GM12878 (cell line): ENCODE measurements around the gene LRRC4. TPM values are rescaled to one million over a fixed set of nuclear protein-coding genes. Genes with fewer than 3 reads are reported as not detected.

Experiments used
- ATAC-seq: fragments of 200-7000 bp; cut with Tn5 transposase; 3 replicates; pipeline ENCODE4 v1.9.1; 2020; ENCODE audit warnings: mild to moderate bottlenecking, moderate library complexity
- BruUV-seq: library from RNA; stranded (reverse); fragments of 400-500 nt; replicated peaks from 2 replicates; lab custom pipeline; 2021; lab: Mats Ljungman, UMichigan
- CTCF ChIA-PET: fragments of 300-600 bp; sonication (Branson Sonifier 250); formaldehyde crosslinking; extraction: SDS; loops from one replicate; lab custom pipeline; 2021; ENCODE audit warnings: inconsistent platforms; lab: Yijun Ruan, JAX
- POLR2A ChIA-PET: fragments of 350-600 bp; formaldehyde crosslinking; extraction: SDS; loops from one replicate; lab custom pipeline; 2021; ENCODE audit warnings: inconsistent platforms; lab: Charles Lee
- RAD21 ChIA-PET: fragments of 300-600 bp; sonication (Branson Sonifier 250); formaldehyde crosslinking; loops from one replicate; lab custom pipeline; 2023; ENCODE audit warnings: antibody characterized with exemption; ENCODE audit not compliant: unreplicated experiment; lab: Charles Lee
- SMC1A ChIA-PET: fragments of 300-600 bp; sonication (Branson Sonifier 250); formaldehyde crosslinking; loops from one replicate; lab custom pipeline; 2023; ENCODE audit not compliant: unreplicated experiment, uncharacterized antibody; lab: Charles Lee
- DNase-seq: peaks from one replicate; pipeline ENCODE4 v3.0.0-alpha.2; 2011; ENCODE audit warnings: low read depth, low spot score
- FAIRE-seq: peaks from 3 replicates; lab custom pipeline; 2011; peaks lifted over from hg19 to GRCh38; lab: Jason Lieb, UNC
- H2AFZ ChIP-seq: 2 replicates; pipeline ENCODE4 v1.6.0; 2011; ENCODE audit warnings: low read depth, low read length, control low read depth; ENCODE audit not compliant: control insufficient read depth
- H3K27ac ChIP-seq: 2 replicates; pipeline ENCODE4 v1.5.1; 2011; ENCODE audit warnings: control low read depth; ENCODE audit not compliant: control insufficient read depth, insufficient read depth
- H3K27me3 ChIP-seq, 2 experiments: replicated peaks in 1 of 2; 2 replicates each; pipeline versions ENCODE4 v1.6.0 to v1.6.1; 2011; ENCODE audit warnings: low read length in 1 of 2; ENCODE audit not compliant: control insufficient read depth in 2 of 2, insufficient read depth in 2 of 2
- H3K36me3 ChIP-seq, 2 experiments: 2 replicates each; pipeline ENCODE4 v1.5.1; 2011; ENCODE audit warnings: low read length in 1 of 2; ENCODE audit not compliant: control insufficient read depth in 2 of 2, insufficient read depth in 2 of 2
- H3K4me1 ChIP-seq: 2 replicates; pipeline ENCODE4 v1.6.1; 2011; ENCODE audit warnings: mild to moderate bottlenecking, low read length, moderate library complexity, mixed read lengths; ENCODE audit not compliant: control insufficient read depth, insufficient read depth
- H3K4me2 ChIP-seq: 2 replicates; pipeline ENCODE4 v1.6.0; 2011; ENCODE audit warnings: control low read depth; ENCODE audit not compliant: control insufficient read depth, insufficient read depth
- H3K4me3 ChIP-seq: fragments of 200-600 bp; sonication (generic); 2 replicates; pipeline ENCODE4 v1.5.1; 2016
- H3K79me2 ChIP-seq: 2 replicates; pipeline ENCODE4 v1.6.0; 2011; ENCODE audit warnings: low read length; ENCODE audit not compliant: control insufficient read depth, insufficient read depth
- H3K9ac ChIP-seq: 2 replicates; pipeline ENCODE4 v1.8.0; 2011; ENCODE audit warnings: low read length, control low read depth, mixed read lengths; ENCODE audit not compliant: control insufficient read depth, insufficient read depth
- H3K9me3 ChIP-seq: replicated peaks from 3 replicates; pipeline ENCODE4 v1.5.1; 2011; ENCODE audit warnings: mild to moderate bottlenecking, low read length; ENCODE audit not compliant: control insufficient read depth, insufficient read depth
- H4K20me1 ChIP-seq: 2 replicates; pipeline ENCODE4 v1.6.0; 2011; ENCODE audit not compliant: control insufficient read depth, insufficient read depth
- BCL11A ChIP-seq: IDR thresholded peaks from 2 replicates; pipeline ENCODE4 v1.6.1; 2011; ENCODE audit warnings: low read depth, low read length
- EED ChIP-seq: sonication (generic); IDR thresholded peaks from 2 replicates; pipeline ENCODE4 v1.6.1; 2016; ENCODE audit warnings: antibody characterized with exemption, low read depth
- IKZF1 ChIP-seq: fragments of 450-650 bp; conservative IDR thresholded peaks from 2 replicates; pipeline ENCODE4 v1.6.1; 2017; ENCODE audit warnings: antibody characterized with exemption, mild to moderate bottlenecking
- IKZF2 ChIP-seq, 2 experiments: fragments of 450-650 bp; IDR thresholded peaks; 2 replicates each; pipeline ENCODE4 v1.6.1; 2017; ENCODE audit warnings: mild to moderate bottlenecking in 2 of 2, moderate library complexity in 2 of 2
- MEF2A ChIP-seq: IDR thresholded peaks from 2 replicates; pipeline ENCODE4 v1.6.1; 2011; ENCODE audit warnings: low read depth, mild to moderate bottlenecking, low read length, moderate library complexity; ENCODE audit not compliant: insufficient read depth
- MEF2B ChIP-seq: fragments of 450-650 bp; IDR thresholded peaks from 2 replicates; pipeline ENCODE4 v1.6.1; 2018; ENCODE audit warnings: mild to moderate bottlenecking, moderate library complexity; ENCODE audit not compliant: partially characterized antibody, poor library complexity, severe bottlenecking
- NFIC ChIP-seq: IDR thresholded peaks from 2 replicates; pipeline ENCODE4 v1.6.1; 2012; ENCODE audit warnings: low read depth, mild to moderate bottlenecking, inconsistent platforms, low read length, moderate library complexity
- POU2F2 ChIP-seq: IDR thresholded peaks from 3 replicates; pipeline ENCODE4 v1.6.1; 2011; ENCODE audit warnings: low read depth, mild to moderate bottlenecking, low read length, borderline replicate concordance
- RAD51 ChIP-seq: fragments of 450-650 bp; IDR thresholded peaks from 2 replicates; pipeline ENCODE4 v1.6.1; 2016; ENCODE audit warnings: moderate library complexity, mild to moderate bottlenecking, inconsistent platforms
- RUNX3 ChIP-seq: IDR thresholded peaks from 2 replicates; pipeline ENCODE4 v1.6.1; 2012; ENCODE audit warnings: low read length, inconsistent platforms
- SRF ChIP-seq, 2 experiments: IDR thresholded peaks; 2 replicates each; pipeline ENCODE4 v1.6.1; 2011; ENCODE audit warnings: low read depth in 2 of 2, low read length in 2 of 2, mild to moderate bottlenecking in 1 of 2, moderate library complexity in 1 of 2
- TCF7 ChIP-seq: IDR thresholded peaks from 2 replicates; pipeline ENCODE4 v1.6.1; 2014; ENCODE audit warnings: antibody characterized with exemption, borderline replicate concordance
- ZNF217 ChIP-seq: fragments of 450-650 bp; IDR thresholded peaks from 2 replicates; pipeline ENCODE4 v1.6.1; 2017; ENCODE audit warnings: antibody characterized with exemption, mild to moderate bottlenecking
- WGBS: methylation state at CpG from one replicate; pipeline ENCODE4 v1.1.6; 2016; ENCODE audit warnings: low lambda C conversion rate; ENCODE audit not compliant: insufficient replicate concordance, insufficient coverage; ENCODE audit errors: missing lambda C conversion rate; 5-methylcytosine and 5-hydroxymethylcytosine counted together
- in situ Hi-C: fragments of 300-500 bp; cut with MboI; formaldehyde crosslinking; loops from 9 replicates; pipeline ENCODE4 v1.14.3; 2018; ENCODE audit warnings: mixed read lengths
- intact Hi-C: fragments of 100-400 bp; cut with micrococcal nuclease; formaldehyde crosslinking; loops from one replicate; pipeline ENCODE4 v1.14.2; 2022; ENCODE audit not compliant: unreplicated experiment
- polyA plus RNA-seq, 11 experiments: library from polyadenylated mRNA; depleted of rRNA in 4 of 11; unstranded in 6 of 11; stranded (reverse) in 5 of 11; fragments of >200 nt; fragmentation: Nextera tagmentation in 4 of 11; fragmentation: Illumina TruSeq in 1 of 11; extraction: Ambion mirVana in 4 of 11; extraction: Trizol in 1 of 11; gene quantifications; 1 replicate in 1 of 11; 2 replicates in 10 of 11; pipeline versions ENCODE4 v1.2.1 to v1.2.3, GENCODE V29; 2011 to 2016; ENCODE audit warnings: inconsistent platforms in 2 of 11, missing spikeins in 2 of 11, low read depth in 1 of 11
- total RNA-seq, 4 experiments: library from RNA; depleted of rRNA in 3 of 4; stranded (reverse); fragments of >200 nt in 3 of 4; fragmentation: Illumina TruSeq in 1 of 4; extraction: Trizol in 1 of 4; gene quantifications; 2 replicates each; pipeline versions ENCODE4 v1.2.1 to v1.2.3, GENCODE V29; 2013 to 2021
- TF ChIP-seq, protein P1 (sequence below): fragments of 450-650 bp; IDR thresholded peaks from 2 replicates; pipeline ENCODE4 v1.6.1; 2017; ENCODE audit warnings: low read depth, mild to moderate bottlenecking, moderate library complexity
- TF ChIP-seq, protein P2 (sequence below): fragments of 450-650 bp; IDR thresholded peaks from 2 replicates; pipeline ENCODE4 v1.6.1; 2016; ENCODE audit warnings: mild to moderate bottlenecking
- TF ChIP-seq, protein P3 (sequence below): fragments of 450-650 bp; IDR thresholded peaks from 2 replicates; pipeline ENCODE4 v1.6.1; 2014; ENCODE audit warnings: mild to moderate bottlenecking

LRRC4 gene
- total and polyA plus RNA-seq, 10 of the 15 experiments (the other 5 are each of a cell fraction or from before 2014, with no cell fraction given): 0.06 to 0.85 (median 0.12) TPM; not detected in 4

DNA sequence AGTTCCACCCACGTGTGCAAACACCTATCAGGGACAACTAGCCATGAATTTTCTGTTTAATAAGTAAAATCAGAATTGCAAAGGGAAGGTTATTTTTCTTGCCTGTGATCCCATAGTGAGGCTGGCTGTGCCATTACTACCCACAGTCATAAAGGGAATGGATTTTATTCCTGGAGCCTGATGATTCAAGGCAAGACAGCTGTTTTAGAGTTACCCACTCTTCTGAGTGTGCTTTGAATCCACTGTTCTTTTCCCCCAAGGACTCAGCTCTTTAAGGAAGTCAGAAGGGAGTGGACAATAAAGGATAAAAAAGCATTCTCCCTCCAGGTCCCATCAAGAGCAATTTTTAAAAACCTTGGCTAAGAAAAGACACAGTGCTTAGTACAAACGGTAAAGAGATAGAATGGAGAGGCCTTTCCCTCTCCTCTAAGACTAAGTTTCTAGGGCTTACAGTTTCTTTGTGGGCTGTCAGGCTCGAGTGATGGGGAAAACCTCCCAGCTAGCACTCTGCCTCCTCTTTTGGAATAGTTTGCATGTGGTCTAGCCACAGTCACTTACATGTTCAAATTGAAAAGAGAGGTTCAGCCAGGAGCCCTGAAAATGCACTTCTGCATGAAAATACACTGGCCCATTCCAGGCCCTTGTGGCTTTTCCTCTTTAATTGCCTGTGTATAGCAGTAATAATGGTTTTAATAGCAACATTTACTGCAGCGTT, 5.1 kb upstream of the LRRC4 start:
- DNase-seq (peak; percentile 32), FAIRE-seq (no peak), ATAC-seq (peak; percentile 59)
- ChIA-PET POLR2A (no interaction called here), SMC1A (interaction anchor here (0.7 to 1.8 kb wide), 5 partner anchors 47 to 353 kb away, joined by 3 to 6 read pairs (median 3); no protein-coding TSS in a partner anchor), RAD21 (interaction anchor here (1.3 to 1.4 kb wide), 2 partner anchors 9 to 68 kb away, joined by 4 to 5 read pairs; no protein-coding TSS in a partner anchor), CTCF (interaction anchor here (0.6 to 1.5 kb wide), 7 partner anchors 9 to 346 kb away, joined by 3 to 4 read pairs (median 3); no protein-coding TSS in a partner anchor)
- Histone ChIP-seq H3K27ac (peak overlapping the region; percentile 33; the same call in 1 of the 2 replicates), H3K9ac (no peak overlapping the region), H3K27me3 (no peaks in the 10 kb centered on the region), H3K4me2 (peak overlapping the region; percentile 58), H3K4me3 (no peak overlapping the region), H3K4me1 (peaks cover 45% of the 10 kb centered on the region), H3K79me2 (peaks cover 1% of the 10 kb centered on the region; the same call in 1 of the 2 replicates), H2AFZ (no peak overlapping the region), H3K9me3 (no peaks in the 10 kb centered on the region), H3K36me3 (peaks cover 0 to 1% of the 10 kb centered on the region in 2 experiments; a peak in 3 of 4 replicates), H4K20me1 (peaks cover 31% of the 10 kb centered on the region)
- WGBS: under 1% methylated on average over 4 of the region's 4 CpGs
- intact Hi-C loops: loop anchor here (5.0 kb wide), 1 partner anchor 171 kb away; no protein-coding TSS in a partner anchor
- BruUV-seq: no TSS peak
- TF ChIP-seq POU2F2 (peak; percentile 73; the same call in 1 of the 3 replicates), MEF2A (0 out of 2 replicates have a peak, but pooled peaks have one; percentile 47), MEF2B (peak; percentile 24), EED (peak; percentile 40; the same call in 1 of the 2 replicates), IKZF2 (IDR thresholded peaks at IDR 0.05) (peak in 1 of 2 experiments; percentile 41; a peak in 2 of 4 replicates), BCL11A (no peak), IKZF1 (peak; percentile 55), NFIC (0 out of 2 replicates have a peak, but pooled peaks have one; percentile 58), TCF7 (no peak), SRF (IDR thresholded peaks at IDR 0.05; ENCODE audit: low read depth in 2 of 2, low read length in 2 of 2) (no peak), RAD51 (no peak), RUNX3 (peak; percentile 92), ZNF217 (peak; percentile 31; the same call in 1 of the 2 replicates)
- TF ChIP-seq, protein P1, sequence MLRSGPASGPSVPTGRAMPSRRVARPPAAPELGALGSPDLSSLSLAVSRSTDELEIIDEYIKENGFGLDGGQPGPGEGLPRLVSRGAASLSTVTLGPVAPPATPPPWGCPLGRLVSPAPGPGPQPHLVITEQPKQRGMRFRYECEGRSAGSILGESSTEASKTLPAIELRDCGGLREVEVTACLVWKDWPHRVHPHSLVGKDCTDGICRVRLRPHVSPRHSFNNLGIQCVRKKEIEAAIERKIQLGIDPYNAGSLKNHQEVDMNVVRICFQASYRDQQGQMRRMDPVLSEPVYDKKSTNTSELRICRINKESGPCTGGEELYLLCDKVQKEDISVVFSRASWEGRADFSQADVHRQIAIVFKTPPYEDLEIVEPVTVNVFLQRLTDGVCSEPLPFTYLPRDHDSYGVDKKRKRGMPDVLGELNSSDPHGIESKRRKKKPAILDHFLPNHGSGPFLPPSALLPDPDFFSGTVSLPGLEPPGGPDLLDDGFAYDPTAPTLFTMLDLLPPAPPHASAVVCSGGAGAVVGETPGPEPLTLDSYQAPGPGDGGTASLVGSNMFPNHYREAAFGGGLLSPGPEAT: peak; percentile 57; the same call in 1 of the 2 replicates
- TF ChIP-seq, protein P2, sequence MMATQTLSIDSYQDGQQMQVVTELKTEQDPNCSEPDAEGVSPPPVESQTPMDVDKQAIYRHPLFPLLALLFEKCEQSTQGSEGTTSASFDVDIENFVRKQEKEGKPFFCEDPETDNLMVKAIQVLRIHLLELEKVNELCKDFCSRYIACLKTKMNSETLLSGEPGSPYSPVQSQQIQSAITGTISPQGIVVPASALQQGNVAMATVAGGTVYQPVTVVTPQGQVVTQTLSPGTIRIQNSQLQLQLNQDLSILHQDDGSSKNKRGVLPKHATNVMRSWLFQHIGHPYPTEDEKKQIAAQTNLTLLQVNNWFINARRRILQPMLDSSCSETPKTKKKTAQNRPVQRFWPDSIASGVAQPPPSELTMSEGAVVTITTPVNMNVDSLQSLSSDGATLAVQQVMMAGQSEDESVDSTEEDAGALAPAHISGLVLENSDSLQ: peak; percentile 18; the same call in 1 of the 2 replicates
- TF ChIP-seq, protein P3, sequence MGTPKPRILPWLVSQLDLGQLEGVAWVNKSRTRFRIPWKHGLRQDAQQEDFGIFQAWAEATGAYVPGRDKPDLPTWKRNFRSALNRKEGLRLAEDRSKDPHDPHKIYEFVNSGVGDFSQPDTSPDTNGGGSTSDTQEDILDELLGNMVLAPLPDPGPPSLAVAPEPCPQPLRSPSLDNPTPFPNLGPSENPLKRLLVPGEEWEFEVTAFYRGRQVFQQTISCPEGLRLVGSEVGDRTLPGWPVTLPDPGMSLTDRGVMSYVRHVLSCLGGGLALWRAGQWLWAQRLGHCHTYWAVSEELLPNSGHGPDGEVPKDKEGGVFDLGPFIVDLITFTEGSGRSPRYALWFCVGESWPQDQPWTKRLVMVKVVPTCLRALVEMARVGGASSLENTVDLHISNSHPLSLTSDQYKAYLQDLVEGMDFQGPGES: no peak
- in situ Hi-C loops: no loop called here
